HCT116 (cell line): Measurements from ENCODE around the gene MTFP1. TPM values are rescaled to one million over a fixed set of nuclear protein-coding genes. Genes with fewer than 3 reads are reported as not detected.
A peak's percentile ranks its signal among the peaks of the same experiment; 100 is the strongest.

Experiments
- ATAC-seq: fragments of 200-7000 bp; cut with Tn5 transposase; 2 replicates; pipeline ENCODE4 v1.9.1; 2020; ENCODE audit warnings: mild to moderate bottlenecking, moderate library complexity
- BruUV-seq: library from RNA; stranded (reverse); fragments of 400-500 nt; replicated peaks from 2 replicates; lab custom pipeline; 2021; lab: Mats Ljungman, UMichigan
- CTCF ChIA-PET: fragments of 300-600 bp; sonication (Branson Sonifier 250); formaldehyde crosslinking; loops from one replicate; lab custom pipeline; 2021; ENCODE audit warnings: antibody characterized with exemption; lab: Charles Lee
- POLR2A ChIA-PET: fragments of 300-600, 350-600 bp; sonication (Branson Sonifier 250); formaldehyde crosslinking; loops from one replicate; lab custom pipeline; 2021; ENCODE audit warnings: antibody characterized with exemption; lab: Charles Lee
- RAD21 ChIA-PET, 2 experiments: fragments of 300-600 bp; sonication (Branson Sonifier 250); formaldehyde crosslinking; loops; one replicate each; lab custom pipeline; 2023; ENCODE audit warnings: low total read pairs in 2 of 2; ENCODE audit not compliant: uncharacterized antibody in 2 of 2, unreplicated experiment in 2 of 2, low non-redundant PET in 1 of 2; lab: Charles Lee
- DNase-seq: peaks from one replicate; pipeline ENCODE4 v3.0.0-alpha.2; 2010; ENCODE audit warnings: low read depth, low spot score
- H2AFZ ChIP-seq: fragments of 200-600 bp; shearing (Covaris generic), sonication (generic); 2 replicates; pipeline ENCODE4 v1.6.1; 2017; ENCODE audit warnings: low read depth, mixed run types, mixed read lengths, antibody characterized with exemption, low read length; ENCODE audit not compliant: poor library complexity, severe bottlenecking
- H3K27ac ChIP-seq: 2 replicates; pipeline ENCODE4 v1.5.1; 2012; ENCODE audit warnings: low read depth, low read length
- H3K27me3 ChIP-seq: fragments of 200-600 bp; sonication (generic); 2 replicates; pipeline ENCODE4 v1.6.1; 2016; ENCODE audit warnings: mixed run types, low read length, mixed read lengths; ENCODE audit not compliant: insufficient read depth
- H3K36me3 ChIP-seq, 2 experiments: fragments of 200-500 bp in 1 of 2; fragments of 200-600 bp in 1 of 2; sonication (Bioruptor generic) in 1 of 2; sonication (generic) in 1 of 2; 2 replicates each; pipeline versions ENCODE4 v1.5.1 to v1.6.1; 2014 to 2016; ENCODE audit warnings: low read length in 2 of 2, inconsistent platforms in 1 of 2, mixed read lengths in 1 of 2, mixed run types in 1 of 2; ENCODE audit not compliant: insufficient read depth in 2 of 2, control insufficient read depth in 1 of 2
- H3K4me1 ChIP-seq, 2 experiments: fragments of 200-600 bp in 1 of 2; sonication (generic) in 1 of 2; 2 replicates each; pipeline versions ENCODE4 v1.5.1 to v1.6.1; 2012 to 2017; ENCODE audit warnings: low read length in 2 of 2, inconsistent platforms in 1 of 2, mild to moderate bottlenecking in 1 of 2, mixed read lengths in 1 of 2, mixed run types in 1 of 2, moderate library complexity in 1 of 2; ENCODE audit not compliant: insufficient read depth in 2 of 2, control insufficient read depth in 1 of 2
- H3K4me2 ChIP-seq: fragments of 200-600 bp; sonication (generic); 2 replicates; pipeline ENCODE4 v1.6.1; 2017; ENCODE audit warnings: mixed run types, low read length, mixed read lengths
- H3K4me3 ChIP-seq, 2 experiments: fragments of 200-600 bp in 1 of 2; sonication (generic) in 1 of 2; replicated peaks in 1 of 2; 2 replicates each; pipeline ENCODE4 v1.5.1; 2011 to 2016; ENCODE audit warnings: low read length in 2 of 2, control low read depth in 1 of 2, low read depth in 1 of 2, mild to moderate bottlenecking in 1 of 2, mixed read lengths in 1 of 2, mixed run types in 1 of 2
- H3K79me2 ChIP-seq: fragments of 200-600 bp; sonication (generic); 2 replicates; pipeline ENCODE4 v1.6.1; 2017; ENCODE audit warnings: mild to moderate bottlenecking, mixed run types, low read length, moderate library complexity, mixed read lengths; ENCODE audit not compliant: insufficient read depth
- H3K9ac ChIP-seq: fragments of 200-600 bp; sonication (generic); 2 replicates; pipeline ENCODE4 v1.6.1; 2016; ENCODE audit warnings: low read length, mixed read lengths
- H3K9me2 ChIP-seq: fragments of 200-600 bp; sonication (generic), shearing (Covaris generic); 2 replicates; pipeline ENCODE4 v1.6.1; 2017; ENCODE audit warnings: mixed run types, mild to moderate bottlenecking, moderate library complexity; ENCODE audit not compliant: insufficient read depth
- H3K9me3 ChIP-seq, 2 experiments: fragments of 200-500 bp in 1 of 2; fragments of 200-600 bp in 1 of 2; sonication (Bioruptor generic) in 1 of 2; sonication (generic) in 1 of 2; 2 replicates each; pipeline ENCODE4 v1.6.1; 2014 to 2017; ENCODE audit warnings: low read length in 2 of 2, mixed read lengths in 2 of 2, inconsistent platforms in 1 of 2, low read depth in 1 of 2, mild to moderate bottlenecking in 1 of 2, mixed run types in 1 of 2, moderate library complexity in 1 of 2; ENCODE audit not compliant: control insufficient read depth in 1 of 2, insufficient read depth in 1 of 2
- H4K20me1 ChIP-seq: fragments of 200-600 bp; sonication (generic), shearing (Covaris generic); 2 replicates; pipeline ENCODE4 v1.6.1; 2017; ENCODE audit warnings: mixed run types, mild to moderate bottlenecking, moderate library complexity; ENCODE audit not compliant: insufficient read depth
- ATF3 ChIP-seq: IDR thresholded peaks from 2 replicates; pipeline ENCODE4 v1.6.1; 2012
- CBX3 ChIP-seq: IDR thresholded peaks from 2 replicates; pipeline ENCODE4 v1.6.1; 2012; ENCODE audit warnings: low read depth
- CEBPB ChIP-seq: IDR thresholded peaks from 2 replicates; pipeline ENCODE4 v1.6.1; 2012; ENCODE audit warnings: low read depth
- ELF1 ChIP-seq: IDR thresholded peaks from 2 replicates; pipeline ENCODE4 v1.6.1; 2012; ENCODE audit warnings: low read depth, borderline replicate concordance
- EZH2 ChIP-seq: fragments of 200-600 bp; sonication (generic); IDR thresholded peaks from 2 replicates; pipeline ENCODE4 v1.6.1; 2017; ENCODE audit warnings: antibody characterized with exemption, mixed run types
- FOSL1 ChIP-seq: IDR thresholded peaks from 2 replicates; pipeline ENCODE4 v1.6.1; 2012; ENCODE audit warnings: low read depth
- JUND ChIP-seq: IDR thresholded peaks from 2 replicates; pipeline ENCODE4 v1.6.1; 2012
- MAX ChIP-seq: IDR thresholded peaks from 2 replicates; pipeline ENCODE4 v1.6.1; 2012
- POLR2AphosphoS5 ChIP-seq: IDR thresholded peaks from 2 replicates; pipeline ENCODE4 v1.6.1; 2011; ENCODE audit warnings: mild to moderate bottlenecking, low read depth, low read length, moderate library complexity
- REST ChIP-seq: IDR thresholded peaks from 2 replicates; pipeline ENCODE4 v1.6.1; 2012; ENCODE audit warnings: low read depth
- SIN3A ChIP-seq: IDR thresholded peaks from 2 replicates; pipeline ENCODE4 v1.6.1; 2012; ENCODE audit warnings: low read depth
- SRF ChIP-seq: IDR thresholded peaks from 2 replicates; pipeline ENCODE4 v1.6.1; 2012; ENCODE audit warnings: low read depth
- TCF7L2 ChIP-seq: IDR thresholded peaks from 2 replicates; pipeline ENCODE4 v1.7.0; 2011; ENCODE audit warnings: borderline replicate concordance, inconsistent platforms; ENCODE audit not compliant: insufficient read depth, insufficient read length; ENCODE audit errors: extremely low read depth
- ZFX ChIP-seq: fragments of 450-650 bp; IDR thresholded peaks from 2 replicates; pipeline ENCODE4 v1.6.1; 2017
- intact Hi-C: fragments of 100-400 bp; cut with micrococcal nuclease; formaldehyde crosslinking; loops from 2 replicates; pipeline ENCODE4 v1.10.0; 2022
- total RNA-seq: library from RNA; stranded (reverse); gene quantifications from one replicate; pipeline ENCODE4 v1.2.1, GENCODE V29; 2021; ENCODE audit not compliant: unreplicated experiment

MTFP1 gene
- total RNA-seq, 1 experiment from 2014 or later = 36.1 TPM

DNA sequence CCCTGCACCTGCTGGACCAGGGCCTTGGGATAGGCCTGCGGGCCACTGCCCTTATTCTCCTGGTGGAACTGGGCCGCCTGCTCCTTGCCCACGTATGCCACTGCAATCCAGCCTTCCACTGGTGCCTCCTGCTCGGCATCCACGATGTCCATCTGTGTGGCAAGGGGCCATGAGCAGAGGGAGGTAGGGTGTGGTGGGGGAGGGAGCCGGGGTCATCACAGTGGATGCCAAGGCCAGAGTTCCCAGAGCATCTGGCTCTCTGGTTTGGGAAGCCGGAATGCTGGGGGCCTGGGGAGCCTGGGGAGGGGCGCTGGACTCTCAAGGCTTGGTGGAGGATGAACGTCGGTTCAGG is 39.0 kb upstream of the MTFP1 start:
- Histone ChIP-seq H3K36me3 (0 out of 4 replicates have a peak, but pooled peaks cover 0 to 4% of the 10 kb centered on the region in 2 experiments), H2AFZ (no peak overlapping the region), H4K20me1 (no peaks in the 10 kb centered on the region), H3K79me2 (no peaks in the 10 kb centered on the region), H3K27me3 (no peaks in the 10 kb centered on the region), H3K4me2 (peak overlapping the region; percentile 84), H3K4me1 (peaks cover 3 to 25% of the 10 kb centered on the region in 2 experiments; a peak in 3 of 4 replicates), H3K4me3 (peak overlapping the region; percentile 60 to 68), H3K27ac (peak overlapping the region; percentile 69), H3K9me3 (peaks cover 0 to 7% of the 10 kb centered on the region in 2 experiments; a peak in 2 of 4 replicates), H3K9ac (peak overlapping the region; percentile 65), H3K9me2 (no peaks in the 10 kb centered on the region)
- ChIA-PET CTCF (interaction anchor here (2.0 to 3.1 kb wide), 2 partner anchors 97 to 99 kb away, joined by 10 to 57 read pairs; partner anchors contain the start of gene CASTOR1), RAD21 (interaction anchor here (1.0 to 1.2 kb wide), 4 partner anchors 30 to 99 kb away, joined by 3 to 12 read pairs (median 4); partner anchors contain the start of genes CCDC157 (in 1 of the 2) and SF3A1 (in 1 of the 2)), POLR2A (interaction anchor here (1.2 kb wide), 2 partner anchors 37 to 98 kb away, joined by 6 to 10 read pairs; no protein-coding TSS in a partner anchor)
- no peak for DNase-seq
- peak; percentile 3 for ATAC-seq
- TF ChIP-seq CBX3 = no peak
- no peak for TF ChIP-seq TCF7L2
- no peak for TF ChIP-seq ELF1
- no peak for TF ChIP-seq FOSL1
- no peak for TF ChIP-seq MAX
- no peak for TF ChIP-seq SIN3A
- TF ChIP-seq ZFX = no peak
- TF ChIP-seq REST = no peak
- TF ChIP-seq CEBPB = no peak
- TF ChIP-seq JUND = no peak
- TF ChIP-seq ATF3 = no peak
- no peak for TF ChIP-seq SRF
- no peak for TF ChIP-seq EZH2
- no peak for TF ChIP-seq POLR2AphosphoS5
- no TSS peak for BruUV-seq
- intact Hi-C loops = loop anchor here (2.0 kb wide), 1 partner anchor 278 kb away; no protein-coding TSS in a partner anchor
